Stimulated activated CD8-positive, alpha-beta memory T cell treated with anti-CD3 and anti-CD28 coated beads, Interleukin-7, amount 100 ng/mL, for 24 hours (primary cell): ENCODE results near the gene EVI2B.
"Not testable (repeated sequence)": the region's sequence is repeated elsewhere in the genome, so short reads cannot be mapped to it uniquely, and the experiment has no call there.

Experiments
- DNase-seq: peaks from one replicate; pipeline ENCODE4 v3.0.0-alpha.2; 2020; ENCODE audit warnings: low read depth

EVI2B gene, protein sequence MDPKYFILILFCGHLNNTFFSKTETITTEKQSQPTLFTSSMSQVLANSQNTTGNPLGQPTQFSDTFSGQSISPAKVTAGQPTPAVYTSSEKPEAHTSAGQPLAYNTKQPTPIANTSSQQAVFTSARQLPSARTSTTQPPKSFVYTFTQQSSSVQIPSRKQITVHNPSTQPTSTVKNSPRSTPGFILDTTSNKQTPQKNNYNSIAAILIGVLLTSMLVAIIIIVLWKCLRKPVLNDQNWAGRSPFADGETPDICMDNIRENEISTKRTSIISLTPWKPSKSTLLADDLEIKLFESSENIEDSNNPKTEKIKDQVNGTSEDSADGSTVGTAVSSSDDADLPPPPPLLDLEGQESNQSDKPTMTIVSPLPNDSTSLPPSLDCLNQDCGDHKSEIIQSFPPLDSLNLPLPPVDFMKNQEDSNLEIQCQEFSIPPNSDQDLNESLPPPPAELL

DNA sequence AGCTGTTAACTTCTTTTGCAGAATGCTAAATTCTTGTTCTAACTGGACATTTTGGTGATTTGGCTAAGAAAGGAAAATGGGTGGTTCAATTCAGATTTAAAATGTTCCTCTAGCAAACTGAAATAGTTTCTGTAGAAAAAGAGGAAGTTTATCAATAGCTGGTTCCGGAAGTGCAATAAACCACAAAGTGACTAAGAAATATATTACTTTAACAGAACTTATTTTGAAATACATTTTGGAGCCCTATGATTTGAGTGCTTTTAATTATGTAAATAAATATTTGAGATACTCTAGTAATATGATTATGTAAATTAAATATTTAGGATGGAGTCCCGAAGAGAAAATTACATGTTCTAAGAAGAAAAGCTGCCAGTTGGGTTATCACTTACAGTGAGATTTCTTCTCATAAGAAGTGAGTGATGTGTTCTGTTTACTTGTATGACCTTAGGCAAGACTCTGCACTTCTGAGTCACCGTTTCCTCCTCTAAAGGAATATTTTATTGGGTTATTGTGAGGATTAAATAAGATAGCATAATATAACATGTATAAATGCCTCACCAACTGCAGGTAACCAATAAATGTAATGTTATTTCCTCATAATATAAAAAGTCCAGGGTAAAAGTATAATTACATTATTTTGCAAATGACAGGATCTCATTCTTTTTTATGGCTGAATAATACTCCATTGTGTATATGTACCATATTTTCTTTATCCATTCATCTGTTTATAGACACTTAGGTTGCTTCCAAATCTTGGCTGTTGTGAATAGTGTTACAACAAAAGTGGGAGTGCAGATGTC, at the start of gene EVI2B:
Gene EVI2B, minus strand, starts transcription at position 73 of the 800 bp plus-strand sequence. CDS start 8,445 bp downstream, outside the sequence.
- DNase-seq, result no peak

DNA sequence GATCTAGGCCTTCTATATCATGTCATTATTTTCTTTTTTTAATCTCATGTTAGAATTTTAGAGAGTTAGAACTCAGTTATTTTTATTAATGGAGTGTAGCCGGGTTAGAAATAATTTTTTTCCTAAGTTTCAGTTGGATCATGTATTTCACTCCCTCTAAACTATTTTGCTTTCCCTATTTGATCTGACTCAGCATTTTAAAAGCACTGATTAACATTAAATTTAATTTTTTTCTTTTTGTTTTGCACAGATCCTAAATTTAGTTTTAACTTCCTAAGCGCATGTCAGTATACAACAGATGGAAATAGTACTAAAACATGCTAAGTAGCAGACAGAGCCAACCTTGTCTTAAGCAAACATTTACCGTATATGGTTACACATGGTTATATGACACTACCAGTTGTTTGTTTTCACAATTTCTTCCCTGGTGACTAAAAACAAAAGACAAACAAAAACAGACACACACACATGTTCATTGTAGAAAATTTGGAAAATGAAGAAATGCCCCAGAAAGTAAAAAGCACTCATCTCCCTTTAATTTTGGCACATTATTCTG, 44.1 kb upstream of the EVI2B start:
- DNase-seq, result no peak

DNA sequence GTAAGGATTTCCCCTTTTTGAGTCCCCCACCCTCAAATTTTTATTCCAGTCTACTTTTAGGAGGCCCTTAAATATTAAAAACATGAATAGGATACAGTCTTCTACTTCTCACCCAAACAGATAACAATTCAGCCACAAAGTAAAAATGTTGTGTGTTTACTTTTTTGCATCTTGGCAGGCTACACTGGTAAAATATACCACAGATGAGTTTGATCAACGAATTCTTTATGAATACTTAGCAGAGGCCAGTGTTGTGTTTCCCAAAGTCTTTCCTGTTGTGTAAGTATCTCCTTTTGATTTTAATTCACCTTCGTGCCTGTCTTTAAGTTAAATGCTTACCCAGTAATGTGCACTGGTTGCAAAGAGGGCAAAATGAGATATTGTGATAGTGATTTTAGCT, 43.2 kb upstream of the EVI2B start:
- no peak for DNase-seq

DNA sequence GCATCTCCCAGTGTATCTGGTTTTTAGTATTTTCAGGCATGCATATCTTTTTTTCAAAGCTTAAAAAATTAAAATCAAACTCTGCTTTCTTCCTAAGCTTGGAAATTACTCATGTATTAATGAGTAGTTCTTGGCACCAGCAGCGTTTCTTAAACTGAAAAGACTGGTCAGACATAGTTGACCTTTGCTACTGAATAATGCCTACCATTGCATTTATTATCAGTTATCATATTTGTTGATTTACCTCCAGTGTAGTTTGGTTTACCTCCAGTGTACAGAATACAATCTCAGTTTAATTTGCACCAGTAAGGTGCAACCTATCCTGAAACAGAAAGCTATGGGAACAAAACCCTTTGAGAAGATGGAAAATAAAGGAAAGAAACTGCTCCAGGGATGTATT, 42.1 kb upstream of the EVI2B start:
- no peak for DNase-seq

DNA sequence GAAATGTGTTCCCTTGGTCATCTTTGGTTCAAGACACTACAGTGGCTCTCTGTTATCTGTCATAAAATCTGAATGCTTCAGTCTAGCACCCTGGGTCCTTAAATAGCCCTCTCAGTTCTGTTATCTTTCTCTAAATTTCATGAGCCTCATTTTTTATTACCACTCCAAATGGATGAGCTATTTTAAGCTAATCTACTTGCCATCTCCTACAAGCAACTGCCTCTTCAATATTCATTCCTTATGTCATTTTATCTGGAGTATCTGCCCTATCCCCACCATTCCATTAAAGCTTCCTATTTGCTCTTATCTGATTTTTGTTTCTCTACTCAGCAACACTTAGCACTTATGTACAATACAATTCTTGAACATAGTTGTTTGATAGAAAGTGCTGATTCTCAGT, 35.6 kb upstream of the EVI2B start:
- no peak for DNase-seq

DNA sequence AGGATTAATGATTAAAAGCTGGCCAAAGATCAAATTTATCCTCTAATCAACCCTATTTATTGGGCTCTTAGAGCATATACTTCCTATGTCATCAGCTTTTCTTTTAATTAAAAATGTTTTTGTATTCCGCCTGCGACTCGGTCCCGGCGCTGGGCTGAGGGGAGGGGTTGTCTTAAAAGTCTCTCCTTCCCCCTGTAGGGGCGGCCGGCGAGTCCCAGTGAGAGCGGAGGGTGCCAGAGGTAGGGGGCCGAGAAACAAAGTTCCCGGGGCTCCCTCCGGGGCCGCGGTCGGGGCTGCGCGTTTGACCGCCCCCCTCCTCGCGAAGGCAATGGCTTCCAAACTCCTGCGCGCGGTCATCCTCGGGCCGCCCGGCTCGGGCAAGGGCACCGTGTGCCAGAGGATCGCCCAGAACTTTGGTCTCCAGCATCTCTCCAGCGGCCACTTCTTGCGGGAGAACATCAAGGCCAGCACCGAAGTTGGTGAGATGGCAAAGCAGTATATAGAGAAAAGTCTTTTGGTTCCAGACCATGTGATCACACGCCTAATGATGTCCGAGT, 31.4 kb upstream of the EVI2B start:
- not testable (repeated sequence) for DNase-seq

DNA sequence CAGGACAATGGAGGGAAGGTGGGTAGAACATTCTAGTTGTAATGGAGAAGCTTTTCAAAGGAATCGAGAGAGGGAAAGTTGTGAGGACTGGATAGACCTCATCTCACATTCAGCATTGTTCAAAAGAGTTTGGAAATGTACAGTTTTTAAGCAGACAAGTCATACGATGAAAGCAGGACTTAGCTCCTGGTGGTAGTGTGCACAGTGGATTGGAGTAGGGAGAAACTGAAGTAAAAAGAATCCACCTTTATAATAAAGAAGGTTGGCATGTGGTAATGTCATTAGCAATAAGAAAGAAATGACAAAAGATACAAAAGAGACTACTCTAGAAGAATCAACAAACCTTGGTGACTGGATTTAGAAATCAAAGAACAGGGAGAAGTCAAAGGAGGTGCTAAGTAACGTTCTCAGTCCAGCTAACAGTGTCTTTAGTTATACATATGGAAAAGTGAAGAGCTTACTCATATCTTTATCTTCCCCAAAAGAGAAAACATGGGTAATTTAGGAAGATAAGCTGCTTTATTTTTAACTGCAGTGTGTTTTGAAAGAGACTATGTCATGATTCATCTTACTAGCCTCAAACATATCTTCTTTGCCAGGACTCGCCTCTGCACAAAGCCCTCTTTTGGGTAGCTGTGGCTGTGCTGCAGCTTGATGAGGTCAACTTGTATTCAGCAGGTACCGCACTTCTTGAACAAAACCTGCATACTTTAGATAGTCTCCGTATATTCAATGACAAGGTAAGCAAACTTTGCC, 26.2 kb upstream of the EVI2B start:
- DNase-seq, result no peak

DNA sequence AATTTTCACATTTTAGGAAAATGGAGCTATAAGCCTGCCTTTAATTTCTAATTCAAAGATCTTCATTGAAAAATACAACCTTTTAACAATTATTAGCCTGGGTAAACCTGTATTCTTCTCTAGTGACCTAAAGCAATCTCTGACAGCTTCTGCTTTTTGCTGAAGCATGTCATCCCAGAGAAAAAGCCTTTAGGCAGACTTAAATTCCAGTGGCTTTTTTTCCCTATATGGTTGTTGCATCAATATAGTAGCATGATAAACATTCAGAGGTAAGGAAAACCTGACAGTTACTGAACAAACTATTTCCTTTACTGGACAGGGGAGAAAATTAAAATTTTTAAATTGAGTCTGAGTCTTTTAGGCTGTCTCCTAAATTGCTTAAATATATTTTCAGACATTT, 15.4 kb upstream of the EVI2B start:
- no peak for DNase-seq

DNA sequence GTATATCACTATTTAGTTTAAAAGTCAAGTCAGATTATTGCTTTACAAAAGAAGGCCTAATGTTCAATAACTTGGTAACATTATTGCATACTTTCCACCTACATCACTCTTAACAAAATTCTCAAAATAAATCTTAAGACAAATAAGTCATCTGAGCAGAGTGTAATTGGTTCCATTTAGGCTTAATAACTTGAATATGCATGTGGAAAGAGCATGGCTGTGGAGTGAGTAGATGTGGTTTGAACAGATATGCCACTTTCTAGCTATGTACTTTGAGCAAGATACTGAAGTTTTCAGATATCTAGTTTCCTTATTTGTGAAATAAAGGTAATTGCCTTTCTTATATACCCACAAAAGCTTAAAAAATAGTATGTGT, 14.3 kb upstream of the EVI2B start:
- no peak for DNase-seq

DNA sequence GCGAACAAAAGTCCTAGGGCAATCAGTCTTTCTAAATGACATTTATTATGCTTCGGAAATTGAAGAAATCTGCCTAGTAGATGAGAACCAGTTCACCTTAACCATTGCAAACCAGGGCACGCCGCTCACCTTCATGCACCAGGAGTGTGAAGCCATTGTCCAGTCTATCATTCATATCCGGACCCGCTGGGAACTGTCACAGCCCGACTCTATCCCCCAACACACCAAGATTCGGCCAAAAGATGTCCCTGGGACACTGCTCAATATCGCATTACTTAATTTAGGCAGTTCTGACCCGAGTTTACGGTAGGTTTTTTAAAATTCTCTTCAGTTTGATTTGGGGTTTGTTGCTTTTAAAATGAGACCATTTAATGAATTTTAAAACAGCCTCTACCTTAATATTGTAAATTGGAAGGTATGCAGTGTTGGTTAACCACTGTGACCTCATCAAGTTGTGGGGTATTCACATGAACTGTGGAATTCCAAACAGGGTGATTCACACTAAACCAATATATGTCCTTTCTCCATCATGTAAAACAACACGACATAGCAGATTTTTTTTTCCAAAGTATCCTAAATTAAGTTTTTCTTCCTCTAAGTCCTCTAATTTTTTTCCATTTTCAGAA, 13.8 kb upstream of the EVI2B start:
- no peak for DNase-seq

DNA sequence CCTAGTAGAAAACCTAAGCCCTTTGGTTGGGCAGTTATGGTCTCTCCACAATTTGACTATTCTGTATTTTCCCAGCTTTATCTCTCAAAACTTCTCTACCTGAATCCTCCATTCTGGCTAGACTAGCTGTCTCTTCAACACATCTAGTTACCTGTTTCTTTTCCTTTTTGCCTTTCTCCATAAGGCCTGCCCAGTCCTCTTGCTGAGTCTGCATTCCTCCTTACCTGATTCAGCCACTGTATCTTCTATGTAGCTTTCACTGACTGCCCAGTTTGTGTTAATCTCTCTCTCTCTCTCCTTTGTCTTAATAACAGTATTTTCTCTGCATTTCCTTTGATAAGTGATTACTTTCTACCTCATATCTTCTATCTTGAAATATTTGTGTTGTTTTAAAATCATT, 9.7 kb upstream of the EVI2B start:
- no peak for DNase-seq

DNA sequence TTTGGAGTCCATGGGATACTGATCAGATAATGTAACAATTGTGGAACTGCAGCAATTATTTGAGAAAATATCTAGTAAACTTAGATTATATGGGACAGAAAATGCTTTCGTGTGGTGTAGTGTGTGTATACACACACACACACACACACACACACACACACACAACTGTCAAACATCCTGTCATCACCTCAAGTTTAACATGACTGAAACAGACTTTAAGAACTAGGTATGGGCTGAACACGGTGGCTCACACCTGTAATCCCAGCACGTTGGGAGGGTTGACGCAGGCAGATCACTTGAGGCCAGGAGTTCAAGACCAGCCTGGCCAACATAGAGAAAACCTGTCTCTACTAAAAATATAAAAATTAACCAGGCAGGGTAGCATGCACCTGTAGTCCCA, 8.1 kb upstream of the EVI2B start:
- no peak for DNase-seq

DNA sequence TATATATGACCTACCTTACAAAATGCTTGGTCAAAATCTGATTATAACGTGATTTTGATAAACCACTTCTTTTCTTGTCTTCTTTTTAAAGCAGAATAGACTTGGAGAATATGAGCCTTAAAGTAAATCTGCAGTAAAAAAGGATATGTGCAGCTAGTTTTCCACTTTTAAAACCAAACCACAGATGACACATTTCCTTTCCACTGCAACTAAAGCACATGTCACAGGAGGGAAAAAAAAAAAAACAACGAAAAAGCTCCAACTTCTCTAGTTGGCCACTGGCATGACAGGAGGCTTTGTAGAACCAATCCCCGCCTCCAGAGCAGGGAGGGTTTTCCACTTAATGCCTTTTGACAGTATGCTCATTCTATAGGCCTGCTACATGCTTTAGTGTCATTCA, 7.6 kb upstream of the EVI2B start, which contains the start of gene EVI2A:
Gene EVI2A, minus strand, starts transcription at position 142 of the 400 bp plus-strand sequence. CDS start 2,609 bp downstream, outside the sequence.
- DNase-seq, result peak; percentile 53

DNA sequence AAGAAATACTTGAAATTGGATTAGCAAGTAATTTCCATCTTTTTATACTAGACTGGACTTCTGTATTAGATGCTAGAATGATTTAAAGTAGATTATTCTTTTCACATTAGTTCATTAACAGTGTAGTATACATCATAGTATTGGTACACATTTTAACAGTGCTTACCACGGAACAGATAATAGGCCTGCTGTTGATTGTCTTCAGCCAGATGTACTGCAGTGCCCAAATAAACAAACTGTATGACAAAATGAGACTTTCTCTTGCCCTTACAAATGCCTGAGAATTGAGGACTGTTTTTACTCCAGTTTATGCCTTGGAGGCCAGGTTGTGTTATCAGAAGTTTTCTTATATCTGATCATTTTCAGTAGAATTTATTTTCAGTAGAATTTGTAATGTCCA, 6.9 kb upstream of the EVI2B start:
- DNase-seq, result no peak

DNA sequence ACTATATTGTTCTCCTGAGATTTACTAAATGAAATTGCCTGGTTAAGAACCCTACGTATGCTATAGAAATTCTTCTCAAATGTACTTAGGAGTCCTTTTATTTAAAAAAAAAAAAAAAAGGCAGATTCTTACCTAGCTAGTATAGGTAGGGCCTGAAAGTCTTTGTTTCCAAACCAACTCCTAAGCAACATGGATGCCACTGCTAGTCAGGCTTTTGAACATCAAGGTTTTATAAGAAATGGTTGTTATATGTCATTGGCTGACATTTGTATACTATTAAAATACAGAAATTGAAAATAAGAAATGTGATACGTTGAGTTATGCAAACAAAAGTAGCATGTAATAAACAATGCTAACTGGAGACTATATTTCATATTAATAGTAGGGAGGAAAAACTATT, 6.4 kb upstream of the EVI2B start:
- DNase-seq, result no peak

DNA sequence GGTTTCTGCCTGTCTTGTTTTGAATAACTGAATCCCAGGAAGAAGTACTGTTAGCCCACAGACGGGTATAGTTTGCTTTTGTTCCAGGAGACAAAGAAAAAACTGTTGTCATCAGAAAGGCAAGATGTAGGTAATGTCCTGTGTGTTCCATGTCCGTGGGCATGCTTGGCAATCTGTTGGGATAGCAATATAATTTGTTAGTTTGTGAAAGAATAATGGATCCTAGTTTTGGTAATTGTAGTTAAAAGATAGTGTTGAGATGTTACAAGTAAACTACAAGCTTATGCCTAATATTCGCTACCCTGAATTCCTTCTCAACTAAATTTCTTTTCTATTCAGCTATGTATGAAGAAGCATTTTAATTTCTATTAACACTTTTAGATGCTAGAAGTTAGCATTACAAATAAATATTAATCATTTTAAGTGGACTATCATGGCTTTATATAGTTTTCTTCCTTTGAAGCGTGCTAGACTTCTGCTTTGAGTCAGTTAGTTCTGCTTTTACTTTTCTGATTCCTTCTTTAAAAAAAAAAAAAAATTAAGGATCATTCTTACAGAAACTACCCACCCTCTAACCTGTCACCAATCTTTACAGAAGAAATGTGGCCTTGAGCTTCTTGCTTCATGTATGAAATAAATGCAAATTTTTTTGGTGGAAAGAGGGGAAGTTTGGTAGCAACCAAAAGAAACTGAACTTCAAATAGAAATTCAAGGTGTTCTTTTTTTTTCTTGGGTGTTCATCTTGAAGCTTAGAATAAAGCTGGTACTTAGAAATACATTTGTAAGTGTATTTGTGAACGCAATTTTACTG, 5.2 kb upstream of the EVI2B start:
- no peak for DNase-seq

DNA sequence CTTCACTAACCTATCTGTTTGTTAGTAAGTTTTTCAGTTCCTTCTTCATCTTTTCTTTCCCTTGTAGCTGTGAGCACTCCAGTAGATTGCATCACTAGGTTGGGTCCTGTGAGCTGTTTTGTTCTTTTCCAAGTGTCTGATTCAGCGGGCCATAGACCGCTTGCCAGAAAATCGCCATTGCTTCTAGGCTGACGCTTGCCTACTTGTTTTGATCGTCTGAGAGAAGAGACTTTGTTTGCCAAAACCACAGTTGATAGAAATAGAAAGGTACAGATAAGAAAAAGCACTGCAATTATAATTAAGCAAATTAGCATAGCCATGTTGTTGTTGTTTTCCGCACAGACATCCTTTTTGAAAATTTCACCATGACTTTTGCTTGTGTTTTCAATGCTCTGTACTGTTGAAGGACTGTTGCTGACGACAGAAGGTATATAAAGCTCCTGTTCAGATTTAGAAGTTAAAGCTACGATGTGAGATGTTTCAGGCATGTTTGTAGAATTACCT, 4.5 kb upstream of the EVI2B start:
- DNase-seq, result no peak

DNA sequence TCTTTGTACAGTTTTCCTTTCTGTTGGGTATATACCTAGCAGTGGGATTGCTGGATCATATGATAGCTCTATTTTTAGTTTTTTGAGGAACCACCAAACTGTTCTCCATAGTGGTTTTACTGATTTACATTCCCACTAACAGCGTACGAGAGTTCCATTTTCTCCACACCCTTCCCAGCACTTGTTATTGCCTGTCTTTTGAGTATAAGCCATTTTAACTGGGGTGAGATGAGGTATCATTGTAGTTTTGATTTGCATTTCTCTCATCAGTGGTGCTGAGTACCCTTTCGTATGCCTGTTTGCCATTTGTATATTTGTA, 887 bp upstream of the EVI2B start:
- DNase-seq, result no peak

DNA sequence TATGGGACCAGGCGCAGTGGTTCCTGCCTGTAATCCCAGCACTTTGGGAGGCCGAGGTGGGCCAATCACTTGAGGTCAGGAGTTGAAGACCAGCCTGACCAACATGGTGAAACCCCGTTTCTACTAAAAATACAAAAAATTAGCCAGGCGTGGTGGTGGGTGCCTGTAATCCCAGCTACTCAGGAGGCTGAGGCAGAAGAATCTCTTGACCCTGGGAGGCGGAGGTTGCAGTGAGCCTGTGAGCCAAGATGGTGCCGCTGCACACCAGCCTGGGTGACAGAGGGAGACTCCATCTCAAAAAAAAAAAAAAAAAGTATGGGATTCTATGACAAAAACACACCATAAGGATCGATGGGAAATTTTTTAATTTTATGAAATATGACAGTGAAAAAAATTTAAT, 1.6 kb downstream of the EVI2B start:
- not testable (repeated sequence) for DNase-seq

DNA sequence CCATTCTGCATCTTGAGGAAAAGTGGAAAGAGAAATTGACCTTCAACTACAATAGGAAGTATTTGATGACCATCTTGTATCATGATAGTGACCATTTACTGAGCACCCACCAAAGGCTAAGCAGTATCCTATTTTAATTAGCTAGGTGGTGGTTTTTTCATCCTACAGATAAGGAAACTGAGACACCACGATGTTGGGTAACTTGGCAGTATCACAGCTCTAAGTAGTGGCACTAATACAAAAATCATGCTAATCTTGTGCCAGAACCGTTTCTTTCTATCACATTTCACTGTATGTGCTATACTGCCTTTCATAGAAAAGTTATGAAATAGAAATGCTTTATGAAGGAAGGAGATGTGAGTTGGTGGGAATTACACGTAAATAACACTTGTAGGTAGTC, 2.3 kb downstream of the EVI2B start:
- no peak for DNase-seq

DNA sequence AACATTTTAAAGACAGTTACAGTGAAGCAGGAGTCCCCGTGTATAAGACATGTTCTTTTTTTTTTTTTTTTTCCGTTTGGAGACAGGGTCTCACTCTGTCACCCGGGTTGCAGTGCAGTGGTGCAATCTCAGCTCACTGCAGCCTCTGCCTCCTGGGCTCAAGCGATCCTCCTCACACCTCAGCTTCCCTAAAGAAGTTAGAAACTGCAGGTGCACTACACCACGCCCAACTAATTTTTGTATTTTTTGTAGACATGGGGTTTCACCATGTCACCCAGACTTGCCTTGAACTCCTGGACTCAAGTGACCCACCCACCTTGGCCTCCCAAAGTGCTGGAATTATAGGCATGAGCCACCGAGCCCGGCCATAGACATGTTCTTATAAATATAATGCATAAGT, 3.0 kb downstream of the EVI2B start:
- no peak for DNase-seq
